Measurements from ENCODE around the gene RSAD2. TPM values are rescaled to one million over a fixed set of nuclear protein-coding genes. Genes with fewer than 3 reads are reported as not detected.

Gene RSAD2
- total RNA-seq (2014; rRNA removed; shearing (Covaris generic)) (0.10 TPM in 1 of 2 replicates, not detected in the other), polyA plus RNA-seq (2016; fragmentation: Nextera tagmentation; extraction: Ambion mirVana) (not detected in 2 replicates)
- long read RNA-seq, result 0 reads

DNA sequence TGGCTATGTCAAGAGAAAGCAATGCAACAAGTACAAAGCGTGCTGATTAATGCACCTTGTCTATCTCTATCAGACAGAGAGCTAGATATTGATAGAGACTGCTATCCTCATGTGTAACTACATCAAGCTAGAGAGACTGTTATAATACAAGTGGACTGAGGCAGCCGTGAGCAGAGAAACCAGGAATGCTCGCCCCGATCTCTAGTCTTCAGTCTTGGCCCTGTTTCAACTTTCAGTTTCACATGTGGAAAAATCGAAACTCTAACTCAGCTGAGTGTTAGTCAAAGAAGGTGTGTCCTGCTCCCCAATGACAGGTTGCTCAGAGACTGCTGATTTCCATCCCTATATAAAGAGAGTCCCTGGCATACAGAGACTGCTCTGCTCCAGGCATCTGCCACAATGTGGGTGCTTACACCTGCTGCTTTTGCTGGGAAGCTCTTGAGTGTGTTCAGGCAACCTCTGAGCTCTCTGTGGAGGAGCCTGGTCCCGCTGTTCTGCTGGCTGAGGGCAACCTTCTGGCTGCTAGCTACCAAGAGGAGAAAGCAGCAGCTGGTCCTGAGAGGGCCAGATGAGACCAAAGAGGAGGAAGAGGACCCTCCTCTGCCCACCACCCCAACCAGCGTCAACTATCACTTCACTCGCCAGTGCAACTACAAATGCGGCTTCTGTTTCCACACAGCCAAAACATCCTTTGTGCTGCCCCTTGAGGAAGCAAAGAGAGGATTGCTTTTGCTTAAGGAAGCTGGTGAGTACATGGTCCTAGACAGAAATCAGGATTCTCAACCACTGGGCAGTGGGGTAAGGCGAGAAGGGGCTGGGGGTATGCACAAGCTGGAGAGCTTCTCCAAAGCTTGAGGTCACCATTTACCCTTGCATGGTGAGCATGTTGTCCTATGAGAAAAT is at the start of gene RSAD2:
RSAD2 (plus strand) TSS at position 376 of the 903 bp plus-strand sequence; CDS start at position 400, 24 bp downstream.
- no peaks in the 10 kb centered on the region for H3K27me3 Mint-ChIP-seq (ENCODE audit: insufficient read depth, low read depth, poor library complexity)
- no peak within 1 kb of the TSS for H3K4me3 Mint-ChIP-seq
- Histone ChIP-seq H3K4me3 (no peak within 1 kb of the TSS), H3K27ac (ENCODE audit: low read depth) (no peak within 1 kb of the TSS), H3K79me2 (replicated peaks; ENCODE audit: insufficient read depth) (no peaks in the 10 kb centered on the region), H3K36me3 (ENCODE audit: insufficient read depth) (no peaks in the 10 kb centered on the region), H3K4me1 (ENCODE audit: insufficient read depth) (no peaks in the 10 kb centered on the region), H3K9me2 (ENCODE audit: insufficient read depth) (0 out of 2 replicates have a peak, but pooled peaks cover 4% of the 10 kb centered on the region), H3K27me3 (ENCODE audit: insufficient read depth) (no peaks in the 10 kb centered on the region), H2AFZ (no peak within 1 kb of the TSS), H4K20me1 (replicated peaks; ENCODE audit: insufficient read depth) (no peaks in the 10 kb centered on the region), H3F3A (replicated peaks; ENCODE audit: low read depth) (no peaks in the 10 kb centered on the region), H3K4me2 (no peak within 1 kb of the TSS)
- H3K36me3 Mint-ChIP-seq (ENCODE audit: low read depth), result peaks cover 9% of the 10 kb centered on the region; the same call in 1 of the 3 replicates
- ATAC-seq, result no peak
- H3K4me1 Mint-ChIP-seq, result no peaks in the 10 kb centered on the region
- peaks cover 47% of the 10 kb centered on the region for H3K9me3 Mint-ChIP-seq
- TF ChIP-seq JUNB (IDR thresholded peaks at IDR 0.05; ENCODE audit: unreplicated experiment) (no peak), EZH2phosphoT487 (IDR thresholded peaks at IDR 0.05; ENCODE audit: unreplicated experiment) (no peak), ZNF114 (CRISPR knock-in tag; IDR thresholded peaks at IDR 0.05) (no peak), NANOG (IDR thresholded peaks at IDR 0.05; ENCODE audit: borderline replicate concordance) (no peak), ZNF462 (CRISPR knock-in tag; IDR thresholded peaks at IDR 0.05) (no peak), ZNF331 (CRISPR knock-in tag; IDR thresholded peaks at IDR 0.05; ENCODE audit: low read depth) (no peak)
- TF ChIP-seq, protein P1, sequence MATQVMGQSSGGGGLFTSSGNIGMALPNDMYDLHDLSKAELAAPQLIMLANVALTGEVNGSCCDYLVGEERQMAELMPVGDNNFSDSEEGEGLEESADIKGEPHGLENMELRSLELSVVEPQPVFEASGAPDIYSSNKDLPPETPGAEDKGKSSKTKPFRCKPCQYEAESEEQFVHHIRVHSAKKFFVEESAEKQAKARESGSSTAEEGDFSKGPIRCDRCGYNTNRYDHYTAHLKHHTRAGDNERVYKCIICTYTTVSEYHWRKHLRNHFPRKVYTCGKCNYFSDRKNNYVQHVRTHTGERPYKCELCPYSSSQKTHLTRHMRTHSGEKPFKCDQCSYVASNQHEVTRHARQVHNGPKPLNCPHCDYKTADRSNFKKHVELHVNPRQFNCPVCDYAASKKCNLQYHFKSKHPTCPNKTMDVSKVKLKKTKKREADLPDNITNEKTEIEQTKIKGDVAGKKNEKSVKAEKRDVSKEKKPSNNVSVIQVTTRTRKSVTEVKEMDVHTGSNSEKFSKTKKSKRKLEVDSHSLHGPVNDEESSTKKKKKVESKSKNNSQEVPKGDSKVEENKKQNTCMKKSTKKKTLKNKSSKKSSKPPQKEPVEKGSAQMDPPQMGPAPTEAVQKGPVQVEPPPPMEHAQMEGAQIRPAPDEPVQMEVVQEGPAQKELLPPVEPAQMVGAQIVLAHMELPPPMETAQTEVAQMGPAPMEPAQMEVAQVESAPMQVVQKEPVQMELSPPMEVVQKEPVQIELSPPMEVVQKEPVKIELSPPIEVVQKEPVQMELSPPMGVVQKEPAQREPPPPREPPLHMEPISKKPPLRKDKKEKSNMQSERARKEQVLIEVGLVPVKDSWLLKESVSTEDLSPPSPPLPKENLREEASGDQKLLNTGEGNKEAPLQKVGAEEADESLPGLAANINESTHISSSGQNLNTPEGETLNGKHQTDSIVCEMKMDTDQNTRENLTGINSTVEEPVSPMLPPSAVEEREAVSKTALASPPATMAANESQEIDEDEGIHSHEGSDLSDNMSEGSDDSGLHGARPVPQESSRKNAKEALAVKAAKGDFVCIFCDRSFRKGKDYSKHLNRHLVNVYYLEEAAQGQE (IDR thresholded peaks at IDR 0.05; ENCODE audit: unreplicated experiment), result no peak
- no peak for DNase-seq (ENCODE audit: low spot score)
- H3K27ac Mint-ChIP-seq, result no peak within 1 kb of the TSS
